ENCODE measurements around the gene KCNMB3.
"Not testable (repeated sequence)": the region's sequence is repeated elsewhere in the genome, so short reads cannot be mapped to it uniquely, and the experiment has no call there.

- not testable (repeated sequence) for TF ChIP-seq CTCF (IDR thresholded peaks at IDR 0.05 in 8 of 11, conservative IDR thresholded peaks at IDR 0.05 in 3 of 11); POLR2AphosphoS5 (IDR thresholded peaks at IDR 0.05)
Observed at GRCh38 chr3:179259959-179260756, 9.2 kb upstream of the KCNMB3 start.
